GM23338 (cell line): Measurements from ENCODE around the gene GRPR. TPM values are rescaled to one million over a fixed set of nuclear protein-coding genes. Genes with fewer than 3 reads are reported as not detected.

Experiments used
- CTCF ChIP-seq, 2 experiments: fragments of 200-600 bp in 1 of 2; sonication (generic) in 1 of 2; conservative IDR thresholded peaks; 2 replicates each; pipeline versions ENCODE4 v1.5.1 to v1.6.1; 2016 to 2017; ENCODE audit warnings: antibody characterized with exemption in 2 of 2, low read depth in 2 of 2, mild to moderate bottlenecking in 2 of 2, moderate library complexity in 1 of 2
- EZH2 ChIP-seq: fragments of 200-600 bp; sonication (generic); IDR thresholded peaks from one replicate; pipeline ENCODE4 v1.8.0; 2017; ENCODE audit warnings: antibody characterized with exemption, mild to moderate bottlenecking, low read depth; ENCODE audit not compliant: unreplicated experiment
- EZH2phosphoT487 ChIP-seq: fragments of 200-600 bp; sonication (generic); IDR thresholded peaks from one replicate; pipeline ENCODE4 v1.8.1; 2018; ENCODE audit warnings: antibody characterized with exemption; ENCODE audit not compliant: unreplicated experiment
- JUNB ChIP-seq: IDR thresholded peaks from one replicate; pipeline ENCODE4 v1.6.1; 2016; ENCODE audit warnings: antibody characterized with exemption; ENCODE audit not compliant: unreplicated experiment
- NANOG ChIP-seq: IDR thresholded peaks from 2 replicates; pipeline ENCODE4 v1.6.1; 2016; ENCODE audit warnings: antibody characterized with exemption, borderline replicate concordance
- POLR2AphosphoS5 ChIP-seq: IDR thresholded peaks from 2 replicates; pipeline ENCODE4 v1.6.1; 2016; ENCODE audit warnings: antibody characterized with exemption, low read depth
- ZNF114 ChIP-seq: fragments of 250-450 bp; sonication (Bioruptor Pico); IDR thresholded peaks from 2 replicates; pipeline ENCODE4 v1.5.0; 2020; ENCODE audit warnings: mild to moderate bottlenecking, moderate library complexity
- ZNF331 ChIP-seq: fragments of 250-450 bp; sonication (Bioruptor Pico); IDR thresholded peaks from 2 replicates; pipeline ENCODE4 v1.5.0; 2020; ENCODE audit warnings: low read depth, mild to moderate bottlenecking, moderate library complexity
- ZNF462 ChIP-seq: fragments of 250-450 bp; sonication (Bioruptor Pico); IDR thresholded peaks from 2 replicates; pipeline ENCODE4 v1.5.0; 2020; ENCODE audit warnings: mild to moderate bottlenecking, moderate library complexity
- polyA plus RNA-seq: library from polyadenylated mRNA; unstranded; fragments of >200 nt; fragmentation: Nextera tagmentation; extraction: Ambion mirVana; gene quantifications from 2 replicates; pipeline ENCODE4 v1.2.1, GENCODE V29; 2016
- total RNA-seq: library from RNA; depleted of rRNA; stranded (reverse); fragments of >200 nt; shearing (Covaris generic); gene quantifications from 2 replicates; pipeline ENCODE4 v1.2.3, GENCODE V29; 2014

The GRPR gene
- total and polyA plus RNA-seq, 2 experiments from 2014 or later, result 13.4 to 14.3 TPM

- no peak for TF ChIP-seq ZNF462 (CRISPR knock-in tag)
- TF ChIP-seq ZNF331, result no peak
- no peak for TF ChIP-seq EZH2
- no peak for TF ChIP-seq EZH2phosphoT487
- no peak for TF ChIP-seq CTCF (conservative IDR thresholded peaks at IDR 0.05; ENCODE audit: low read depth in 2 of 2)
- TF ChIP-seq NANOG, result no peak
- TF ChIP-seq POLR2AphosphoS5, result no peak
- no peak for TF ChIP-seq JUNB
- TF ChIP-seq ZNF114 (CRISPR knock-in tag), result no peak
Measured at GRCh38 chrX:16124201-16124600, 836 bp downstream of the GRPR start (continued).
